Effector memory CD8-positive, alpha-beta T cell (primary cell): ENCODE results near the gene WWOX.
"Not testable (repeated sequence)": the region's sequence is repeated elsewhere in the genome, so short reads cannot be mapped to it uniquely, and the experiment has no call there.

Source experiments
- ATAC-seq: fragments of 150-1000 bp; cut with Tn5 transposase; replicated peaks from 2 replicates; pipeline ENCODE4 v1.10.0; 2021; ENCODE audit warnings: mild to moderate bottlenecking, moderate library complexity
- DNase-seq, 3 experiments: peaks; one replicate each; pipeline ENCODE4 v3.0.0; 2021
- H3K27ac Mint-ChIP-seq, 2 donors: one replicate each; pipeline ENCODE4 v1.8.0; 2022; ENCODE audit warnings: mild to moderate bottlenecking in 2 of 2, mixed read lengths in 2 of 2, moderate library complexity in 2 of 2
- H3K27me3 Mint-ChIP-seq, 2 donors: one replicate each; pipeline ENCODE4 v1.8.0; 2022; ENCODE audit warnings: mixed read lengths in 2 of 2
- H3K36me3 Mint-ChIP-seq: one replicate; pipeline ENCODE4 v1.8.0; 2022; ENCODE audit warnings: mild to moderate bottlenecking, moderate library complexity, mixed read lengths; ENCODE audit not compliant: insufficient read depth
- H3K4me1 Mint-ChIP-seq, 2 donors: one replicate each; pipeline ENCODE4 v1.8.0; 2022; ENCODE audit warnings: low read depth in 2 of 2, mixed read lengths in 2 of 2
- H3K4me3 Mint-ChIP-seq, 2 donors: one replicate each; pipeline ENCODE4 v1.8.0; 2022; ENCODE audit warnings: mild to moderate bottlenecking in 2 of 2, mixed read lengths in 2 of 2, moderate library complexity in 2 of 2
- H3K9me3 Mint-ChIP-seq, 2 donors: one replicate each; pipeline ENCODE4 v1.8.0; 2022; ENCODE audit warnings: mixed read lengths in 2 of 2

WWOX gene

GRCh38 chr16:78504401-78504851 lies 405.0 kb downstream of the WWOX start:
- DNase-seq (no peak), ATAC-seq (no peak)
- no peaks in the 10 kb centered on the region for H3K4me1 Mint-ChIP-seq
- H3K27ac Mint-ChIP-seq: no peak overlapping the region
- H3K27me3 Mint-ChIP-seq: no peaks in the 10 kb centered on the region
- no peaks in the 10 kb centered on the region for H3K9me3 Mint-ChIP-seq
- no peak overlapping the region for H3K4me3 Mint-ChIP-seq
- peaks cover 6% of the 10 kb centered on the region for H3K36me3 Mint-ChIP-seq

GRCh38 chr16:78505036-78505435 lies 405.6 kb downstream of the WWOX start:
- H3K27ac Mint-ChIP-seq: no peak overlapping the region
- no peak overlapping the region for H3K4me3 Mint-ChIP-seq
- DNase-seq (no peak), ATAC-seq (no peak)
- H3K36me3 Mint-ChIP-seq: peaks cover 6% of the 10 kb centered on the region
- no peaks in the 10 kb centered on the region for H3K4me1 Mint-ChIP-seq
- no peaks in the 10 kb centered on the region for H3K9me3 Mint-ChIP-seq
- no peaks in the 10 kb centered on the region for H3K27me3 Mint-ChIP-seq

- no peaks in the 10 kb centered on the region for H3K4me1 Mint-ChIP-seq
- no peaks in the 10 kb centered on the region for H3K9me3 Mint-ChIP-seq
- H3K4me3 Mint-ChIP-seq: no peak overlapping the region
- H3K36me3 Mint-ChIP-seq: peaks cover 6% of the 10 kb centered on the region
- H3K27ac Mint-ChIP-seq: no peak overlapping the region
- DNase-seq (no peak), ATAC-seq (no peak)
- no peaks in the 10 kb centered on the region for H3K27me3 Mint-ChIP-seq
These were observed 406.3 kb downstream of the WWOX start for GRCh38 chr16:78505544-78506366.

- DNase-seq: no peak
- no peak overlapping the region for H3K27ac Mint-ChIP-seq
- no peaks in the 10 kb centered on the region for H3K27me3 Mint-ChIP-seq
These were observed 407.1 kb downstream of the WWOX start for GRCh38 chr16:78506367-78507193.

GRCh38 chr16:78507576-78507975 lies 408.1 kb downstream of the WWOX start:
- Mint-ChIP-seq H3K36me3 (peaks cover 3% of the 10 kb centered on the region), H3K27me3 (no peaks in the 10 kb centered on the region), H3K4me1 (no peaks in the 10 kb centered on the region), H3K4me3 (no peak overlapping the region), H3K27ac (no peak overlapping the region), H3K9me3 (no peaks in the 10 kb centered on the region)
- DNase-seq (no peak), ATAC-seq (no peak)

More at GRCh38 chr16:78506367-78507193, 407.1 kb downstream of the WWOX start:
- H3K4me1 Mint-ChIP-seq: no peaks in the 10 kb centered on the region
- no peak for ATAC-seq
- no peak overlapping the region for H3K4me3 Mint-ChIP-seq
- H3K9me3 Mint-ChIP-seq: no peaks in the 10 kb centered on the region
- H3K36me3 Mint-ChIP-seq: peaks cover 6% of the 10 kb centered on the region

- ATAC-seq (no peak), DNase-seq (no peak)
- H3K36me3 Mint-ChIP-seq: peaks cover 3% of the 10 kb centered on the region
- no peak overlapping the region for H3K4me3 Mint-ChIP-seq
- H3K27ac Mint-ChIP-seq: no peak overlapping the region
- H3K4me1 Mint-ChIP-seq: no peaks in the 10 kb centered on the region
- no peaks in the 10 kb centered on the region for H3K27me3 Mint-ChIP-seq
- H3K9me3 Mint-ChIP-seq: no peaks in the 10 kb centered on the region
These were observed 410.5 kb downstream of the WWOX start for GRCh38 chr16:78509965-78510364.

- Mint-ChIP-seq H3K27ac (no peak overlapping the region), H3K4me1 (no peaks in the 10 kb centered on the region), H3K36me3 (peaks cover 3% of the 10 kb centered on the region), H3K27me3 (no peaks in the 10 kb centered on the region), H3K9me3 (no peaks in the 10 kb centered on the region), H3K4me3 (no peak overlapping the region)
- no peak for DNase-seq
- no peak for ATAC-seq
These were observed 411.0 kb downstream of the WWOX start for GRCh38 chr16:78510496-78510895.

- H3K4me1 Mint-ChIP-seq: no peaks in the 10 kb centered on the region
- no peak overlapping the region for H3K27ac Mint-ChIP-seq
- no peak for ATAC-seq
- no peak overlapping the region for H3K4me3 Mint-ChIP-seq
- H3K36me3 Mint-ChIP-seq: no peaks in the 10 kb centered on the region
- no peak for DNase-seq
- H3K9me3 Mint-ChIP-seq: no peaks in the 10 kb centered on the region
- no peaks in the 10 kb centered on the region for H3K27me3 Mint-ChIP-seq
These were observed 414.4 kb downstream of the WWOX start for GRCh38 chr16:78513838-78514237.

GRCh38 chr16:78514888-78515287 lies 415.4 kb downstream of the WWOX start:
- ATAC-seq, DNase-seq, H3K4me3 Mint-ChIP-seq, H3K27me3 Mint-ChIP-seq, H3K36me3 Mint-ChIP-seq, H3K27ac Mint-ChIP-seq, H3K4me1 Mint-ChIP-seq, H3K9me3 Mint-ChIP-seq: not testable (repeated sequence)

GRCh38 chr16:78515421-78515820 lies 416.0 kb downstream of the WWOX start:
- no peak overlapping the region for H3K27ac Mint-ChIP-seq
- DNase-seq (no peak), ATAC-seq (no peak)
- H3K4me1 Mint-ChIP-seq: no peaks in the 10 kb centered on the region
- no peaks in the 10 kb centered on the region for H3K36me3 Mint-ChIP-seq
- no peak overlapping the region for H3K4me3 Mint-ChIP-seq
- no peaks in the 10 kb centered on the region for H3K9me3 Mint-ChIP-seq
- H3K27me3 Mint-ChIP-seq: no peaks in the 10 kb centered on the region

- Mint-ChIP-seq H3K4me3 (no peak overlapping the region), H3K27me3 (no peaks in the 10 kb centered on the region), H3K36me3 (no peaks in the 10 kb centered on the region), H3K4me1 (no peaks in the 10 kb centered on the region), H3K9me3 (no peaks in the 10 kb centered on the region), H3K27ac (no peak overlapping the region)
- ATAC-seq (no peak), DNase-seq (no peak)
These were observed 416.7 kb downstream of the WWOX start for GRCh38 chr16:78516006-78516736.

- no peak for DNase-seq
- H3K27ac Mint-ChIP-seq: no peak overlapping the region
- no peaks in the 10 kb centered on the region for H3K27me3 Mint-ChIP-seq
- H3K4me1 Mint-ChIP-seq: no peaks in the 10 kb centered on the region
- ATAC-seq: no peak
- no peaks in the 10 kb centered on the region for H3K36me3 Mint-ChIP-seq
- H3K9me3 Mint-ChIP-seq: no peaks in the 10 kb centered on the region
- H3K4me3 Mint-ChIP-seq: no peak overlapping the region
These were observed 420.4 kb downstream of the WWOX start for GRCh38 chr16:78519896-78520295.

- no peak overlapping the region for H3K27ac Mint-ChIP-seq
- H3K9me3 Mint-ChIP-seq: no peaks in the 10 kb centered on the region
- ATAC-seq: no peak
- H3K36me3 Mint-ChIP-seq: no peaks in the 10 kb centered on the region
- no peak overlapping the region for H3K4me3 Mint-ChIP-seq
- no peak for DNase-seq
- no peaks in the 10 kb centered on the region for H3K27me3 Mint-ChIP-seq
- no peaks in the 10 kb centered on the region for H3K4me1 Mint-ChIP-seq
These were observed 421.0 kb downstream of the WWOX start for GRCh38 chr16:78520470-78520869.
